Measurements from ENCODE around the gene TEX13D.

TEX13D gene

GRCh38 chrX:124348885-124349453, 16.5 kb downstream of the TEX13D start:
- no peak for DNase-seq

GRCh38 chrX:124354648-124355047, 22.2 kb downstream of the TEX13D start:
- no peak for DNase-seq

- DNase-seq, result no peak
Measured at GRCh38 chrX:124358800-124359383, 26.4 kb downstream of the TEX13D start.

GRCh38 chrX:124362072-124362471, 29.6 kb downstream of the TEX13D start:
- DNase-seq, result no peak

- no peak for DNase-seq
Measured at GRCh38 chrX:124362761-124363160, 30.3 kb downstream of the TEX13D start.

- DNase-seq, result no peak
Measured at GRCh38 chrX:124369722-124370121, 37.3 kb downstream of the TEX13D start.

GRCh38 chrX:124373348-124373747, 40.9 kb downstream of the TEX13D start:
- DNase-seq, result no peak

GRCh38 chrX:124378643-124379042, 46.2 kb downstream of the TEX13D start:
- DNase-seq, result no peak

- no peak for DNase-seq
Measured at GRCh38 chrX:124383354-124383753, 50.9 kb downstream of the TEX13D start.

- DNase-seq, result no peak
Measured at GRCh38 chrX:124386401-124386800, 53.9 kb downstream of the TEX13D start.
